GM19463 (cell line): ENCODE results near the gene PWP1.
"Not testable (repeated sequence)": the region's sequence is repeated elsewhere in the genome, so short reads cannot be mapped to it uniquely, and the experiment has no call there.

Source experiments
- ATAC-seq: cut with Tn5 transposase; IDR thresholded peaks from one replicate; pipeline ENCODE4 v1.9.1; 2021; ENCODE audit warnings: mild to moderate bottlenecking, moderate library complexity; ENCODE audit not compliant: unreplicated experiment

The PWP1 gene

GRCh38 chr12:107667464-107667863 lies 18.1 kb upstream of the PWP1 start:
- ATAC-seq: no peak

- ATAC-seq: no peak
Observed at GRCh38 chr12:107668320-107669098, 17.1 kb upstream of the PWP1 start.

GRCh38 chr12:107669946-107670345 lies 15.7 kb upstream of the PWP1 start:
- no peak for ATAC-seq

DNA sequence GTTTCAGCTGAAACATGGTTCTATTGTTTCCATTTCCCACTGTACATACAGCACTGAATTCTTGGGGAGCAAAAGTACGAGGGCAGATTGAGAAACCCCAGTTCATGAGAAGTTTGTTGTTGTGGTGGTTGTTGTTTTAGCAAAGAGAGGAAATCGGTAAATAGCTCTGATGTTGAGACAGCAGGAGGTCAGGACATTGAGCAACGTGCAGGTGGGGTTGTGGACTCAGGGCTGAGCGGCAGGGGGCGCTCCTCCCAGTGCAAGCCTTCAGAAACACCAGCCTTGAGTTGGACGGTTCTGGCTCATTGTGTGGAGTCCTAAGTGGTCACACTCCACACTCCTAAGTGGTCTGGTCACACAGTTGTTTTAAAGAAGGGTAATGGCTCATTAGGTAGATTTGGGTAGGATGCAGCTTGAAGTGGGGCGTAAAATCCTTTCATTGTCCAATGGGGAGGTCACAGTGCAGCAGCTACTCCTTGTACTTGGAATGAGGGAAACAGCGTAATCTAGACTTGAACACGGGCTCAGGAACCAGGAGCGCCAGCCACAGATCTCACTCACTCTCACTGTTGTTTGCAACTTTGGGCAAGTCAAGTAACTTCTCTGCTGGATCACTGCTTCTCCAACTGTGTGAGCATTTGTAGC lies 14.5 kb upstream of the PWP1 start:
- peak; percentile 50 for ATAC-seq

DNA sequence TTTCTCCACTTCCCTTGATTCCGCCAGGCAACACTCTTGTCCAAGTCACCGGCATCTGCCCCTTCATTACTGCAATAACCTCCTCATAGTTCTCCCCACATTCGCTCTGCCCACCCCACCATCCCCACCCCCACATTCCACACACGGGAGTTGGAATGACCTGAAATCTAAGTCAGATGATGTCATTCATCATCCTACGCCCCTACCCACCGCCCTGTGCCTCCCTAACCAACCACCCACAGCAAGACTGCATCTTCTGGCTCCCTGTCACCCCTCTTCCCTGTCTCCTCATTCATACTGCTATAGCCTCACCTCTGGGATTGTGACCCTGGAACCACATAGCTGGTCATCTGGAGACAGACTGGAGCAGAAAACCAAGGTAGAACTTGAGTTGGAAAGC lies 7.9 kb upstream of the PWP1 start:
- ATAC-seq: no peak

DNA sequence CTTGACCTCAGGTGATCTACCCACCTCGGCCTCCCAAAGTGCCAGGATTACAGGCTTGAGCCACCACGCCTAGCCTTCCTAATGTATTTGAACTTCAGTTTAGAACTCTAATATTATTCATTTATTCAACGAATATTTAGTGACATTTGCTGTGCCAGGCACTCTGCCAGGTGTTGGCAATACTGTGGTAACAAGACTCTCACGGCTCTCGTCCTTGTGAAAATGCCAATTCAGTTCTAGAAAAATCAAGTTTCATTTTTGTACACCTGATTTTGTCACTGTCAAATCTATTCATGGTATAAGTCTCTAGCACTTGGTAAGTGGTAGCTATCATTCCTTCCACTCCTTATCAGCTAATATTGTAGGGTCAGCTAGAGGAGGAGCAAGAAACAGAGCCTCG lies 6.3 kb upstream of the PWP1 start:
- no peak for ATAC-seq

GRCh38 chr12:107681455-107681835 lies 4.2 kb upstream of the PWP1 start:
- ATAC-seq: no peak

GRCh38 chr12:107681836-107682820 lies 3.5 kb upstream of the PWP1 start:
- ATAC-seq: no peak

DNA sequence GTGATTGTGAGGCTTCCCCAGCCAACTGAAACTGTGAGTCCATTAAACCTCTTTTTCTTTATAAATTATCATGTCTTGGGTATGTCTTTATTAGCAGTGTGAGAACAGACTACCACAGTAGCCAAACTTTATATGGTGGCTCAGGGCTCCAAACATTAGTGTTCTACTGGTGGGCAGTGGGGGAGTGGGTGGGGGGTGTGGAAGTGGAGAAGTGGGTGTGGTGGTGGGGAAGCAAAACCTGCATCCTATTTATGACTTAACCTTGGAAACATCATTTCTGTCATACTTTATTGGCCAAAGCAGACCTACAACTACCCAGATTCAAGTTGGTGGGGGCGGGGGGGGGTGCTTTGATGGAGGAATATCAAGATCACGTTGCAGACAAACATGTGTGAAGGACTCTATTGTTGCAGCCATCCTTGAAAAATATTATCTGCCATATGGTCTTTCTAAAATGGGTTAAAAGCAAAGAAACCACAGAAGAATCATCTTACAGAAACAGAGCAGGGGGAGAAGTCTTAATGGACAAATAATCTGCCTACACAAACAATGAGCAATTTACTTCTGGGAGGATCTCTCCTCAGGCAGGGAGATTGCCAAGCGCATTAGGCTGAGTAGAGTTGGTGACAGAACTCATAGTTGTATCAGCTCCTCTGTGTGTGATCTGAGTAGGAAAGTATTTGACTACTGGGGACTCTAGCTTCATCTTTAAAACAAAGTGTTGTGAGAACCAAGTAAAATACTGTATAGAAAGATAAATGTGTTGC lies 1.4 kb upstream of the PWP1 start:
- no peak for ATAC-seq

- no peak for ATAC-seq
Observed at GRCh38 chr12:107684990-107685359, 624 bp upstream of the PWP1 start.

GRCh38 chr12:107695772-107696171 lies 10.2 kb downstream of the PWP1 start:
- not testable (repeated sequence) for ATAC-seq

DNA sequence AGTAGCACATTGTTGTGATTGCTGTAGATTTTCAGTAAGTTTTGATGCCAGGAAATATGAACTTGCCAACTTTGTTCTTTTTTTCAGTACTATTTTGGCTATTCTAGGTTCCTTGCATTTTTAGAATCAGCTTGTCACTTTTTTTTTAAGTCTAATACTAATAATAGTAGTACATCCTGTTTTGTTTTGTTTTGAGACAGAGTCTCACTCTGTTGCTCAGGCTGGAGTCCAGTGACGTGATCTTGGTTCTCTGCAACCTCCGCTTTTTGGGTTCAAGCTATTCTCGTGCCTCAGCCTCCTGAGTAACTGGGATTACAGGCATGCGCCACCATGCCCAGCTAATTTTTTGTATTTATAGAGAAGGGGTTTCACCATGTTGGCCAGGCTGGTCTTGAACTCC lies 16.5 kb downstream of the PWP1 start:
- no peak for ATAC-seq

DNA sequence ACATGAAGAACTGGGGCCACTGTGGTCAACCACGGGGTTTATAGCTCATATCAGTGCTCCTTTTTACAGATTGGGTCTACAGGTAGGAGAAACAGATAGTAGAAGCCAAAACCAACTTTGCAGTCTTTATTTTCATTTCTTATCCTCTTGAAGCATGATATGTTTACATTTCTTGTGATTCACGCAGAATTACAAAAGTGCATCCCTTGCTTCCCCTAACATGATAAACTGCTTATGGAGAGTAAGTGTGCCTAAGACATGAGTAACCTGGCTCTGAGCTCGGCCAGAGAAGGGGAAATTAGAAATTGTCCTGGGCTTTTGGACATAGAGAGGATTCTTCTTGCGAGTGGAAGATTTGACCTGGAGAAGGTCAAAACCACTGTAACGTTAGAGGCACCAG lies 18.4 kb downstream of the PWP1 start:
- ATAC-seq: no peak

DNA sequence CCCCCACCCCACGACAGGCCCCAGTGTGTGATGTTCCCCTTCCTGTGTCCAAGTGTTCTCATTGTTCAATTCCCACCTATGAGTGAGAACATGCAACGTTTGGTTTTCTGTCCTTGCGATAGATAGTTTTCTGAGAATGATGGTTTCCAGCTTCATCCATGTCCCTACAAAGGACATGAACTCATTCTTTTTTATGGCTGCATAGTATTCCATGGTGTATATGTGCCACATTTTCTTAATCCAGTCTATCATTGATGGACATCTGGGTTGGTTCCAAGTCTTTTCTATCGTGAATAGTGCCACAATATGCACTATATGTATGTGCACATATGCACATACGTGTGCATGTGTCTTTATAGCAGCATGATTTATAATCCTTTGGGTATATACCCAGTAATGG lies 19.9 kb downstream of the PWP1 start:
- not testable (repeated sequence) for ATAC-seq

DNA sequence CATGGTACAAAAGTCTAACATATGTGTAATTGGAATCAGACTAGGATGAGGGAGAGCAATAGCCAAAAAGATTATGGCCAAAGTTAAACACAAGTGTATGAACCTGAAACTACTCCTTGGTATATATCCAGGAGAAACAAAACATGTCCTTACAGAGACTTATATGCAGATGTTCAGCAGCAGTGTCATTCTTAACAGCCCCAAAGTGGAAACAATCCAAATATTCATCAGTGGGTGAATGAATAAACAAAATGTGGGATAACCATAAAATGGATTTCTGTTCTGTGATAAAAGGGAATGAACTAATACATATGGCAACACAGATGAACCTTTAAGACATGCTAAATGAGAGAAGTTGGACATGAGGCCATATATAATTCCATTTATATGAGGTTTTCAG lies 30.2 kb downstream of the PWP1 start:
- no peak for ATAC-seq

- no peak for ATAC-seq
Observed at GRCh38 chr12:107718606-107719005, 33.0 kb downstream of the PWP1 start.

DNA sequence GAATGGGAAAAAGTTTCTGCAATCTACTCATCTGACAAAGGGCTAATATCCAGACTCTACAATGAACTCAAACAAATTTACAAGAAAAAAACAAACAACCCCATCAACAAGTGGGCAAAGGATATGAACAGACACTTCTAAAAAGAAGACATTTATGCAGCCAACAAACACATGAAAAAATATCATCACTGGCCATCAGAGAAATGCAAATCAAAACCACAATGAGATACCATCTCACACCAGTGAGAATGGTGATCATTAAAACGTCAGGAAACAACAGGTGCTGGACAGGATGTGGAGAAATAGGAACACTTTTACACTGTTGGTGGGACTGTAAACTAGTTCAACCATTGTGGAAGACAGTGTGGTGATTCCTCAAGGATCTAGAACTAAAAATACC lies 41.7 kb downstream of the PWP1 start:
- ATAC-seq: not testable (repeated sequence)

DNA sequence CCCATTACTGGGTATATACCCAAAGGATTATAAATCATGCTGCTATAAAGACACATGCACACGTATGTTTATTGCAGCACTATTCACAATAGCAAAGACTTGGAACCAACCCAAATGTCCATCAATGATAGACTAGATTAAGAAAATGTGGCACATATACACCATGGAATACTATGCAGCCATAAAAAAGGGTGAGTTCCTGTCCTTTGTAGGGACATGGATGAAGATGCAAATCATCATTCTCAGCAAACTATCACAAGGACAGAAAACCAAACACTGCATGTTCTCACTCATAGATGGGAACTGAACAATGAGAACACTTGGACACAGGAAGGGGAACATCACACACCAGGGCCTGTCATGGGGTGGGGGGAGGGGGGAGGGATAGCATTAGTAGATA lies 42.1 kb downstream of the PWP1 start:
- not testable (repeated sequence) for ATAC-seq

DNA sequence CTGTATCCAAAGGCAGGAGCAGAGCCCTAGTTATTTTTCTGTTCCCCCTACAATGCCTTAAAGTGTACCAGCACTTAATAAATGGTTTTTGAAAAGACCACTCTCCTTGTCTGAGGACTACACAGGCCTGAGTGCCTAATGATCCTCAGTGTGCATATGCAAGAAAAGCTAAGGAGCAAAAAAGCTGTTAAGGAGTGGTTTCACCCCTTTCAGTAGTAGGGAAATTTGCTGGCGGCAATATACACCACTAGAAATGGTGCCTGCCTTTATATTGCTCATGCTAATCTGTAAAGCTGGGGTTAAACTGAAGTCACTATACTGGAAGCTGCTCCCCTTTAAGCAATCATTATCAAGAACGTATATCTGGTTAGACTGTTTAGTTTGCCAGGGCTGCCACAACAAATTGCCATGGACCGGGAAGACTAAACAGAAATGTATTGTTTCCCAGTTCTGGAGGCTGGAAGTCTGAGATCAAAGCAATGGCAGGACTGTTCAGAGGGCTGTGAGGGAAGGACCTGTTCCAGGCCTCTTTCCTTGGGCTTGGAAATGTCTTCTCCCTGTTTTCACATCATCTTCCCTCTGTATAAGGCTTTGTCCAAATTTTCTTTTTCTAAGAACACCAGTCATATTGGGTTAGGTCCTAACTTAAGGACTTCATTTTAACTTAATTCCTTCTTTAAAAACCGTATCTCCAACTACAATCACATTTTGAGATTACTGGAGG lies 45.2 kb downstream of the PWP1 start:
- no peak for ATAC-seq

- no peak for ATAC-seq
Observed at GRCh38 chr12:107731366-107731765, 45.8 kb downstream of the PWP1 start.
